ENCODE measurements around the gene CNIH2. TPM values are rescaled to one million over a fixed set of nuclear protein-coding genes. Genes with fewer than 3 reads are reported as not detected.

Gene CNIH2
- total and polyA plus RNA-seq, 9 of the 15 experiments (the other 6 are each of a cell fraction or from before 2014, with no cell fraction given), result 0.26 to 0.89 (median 0.40) TPM; not detected in 4

DNA sequence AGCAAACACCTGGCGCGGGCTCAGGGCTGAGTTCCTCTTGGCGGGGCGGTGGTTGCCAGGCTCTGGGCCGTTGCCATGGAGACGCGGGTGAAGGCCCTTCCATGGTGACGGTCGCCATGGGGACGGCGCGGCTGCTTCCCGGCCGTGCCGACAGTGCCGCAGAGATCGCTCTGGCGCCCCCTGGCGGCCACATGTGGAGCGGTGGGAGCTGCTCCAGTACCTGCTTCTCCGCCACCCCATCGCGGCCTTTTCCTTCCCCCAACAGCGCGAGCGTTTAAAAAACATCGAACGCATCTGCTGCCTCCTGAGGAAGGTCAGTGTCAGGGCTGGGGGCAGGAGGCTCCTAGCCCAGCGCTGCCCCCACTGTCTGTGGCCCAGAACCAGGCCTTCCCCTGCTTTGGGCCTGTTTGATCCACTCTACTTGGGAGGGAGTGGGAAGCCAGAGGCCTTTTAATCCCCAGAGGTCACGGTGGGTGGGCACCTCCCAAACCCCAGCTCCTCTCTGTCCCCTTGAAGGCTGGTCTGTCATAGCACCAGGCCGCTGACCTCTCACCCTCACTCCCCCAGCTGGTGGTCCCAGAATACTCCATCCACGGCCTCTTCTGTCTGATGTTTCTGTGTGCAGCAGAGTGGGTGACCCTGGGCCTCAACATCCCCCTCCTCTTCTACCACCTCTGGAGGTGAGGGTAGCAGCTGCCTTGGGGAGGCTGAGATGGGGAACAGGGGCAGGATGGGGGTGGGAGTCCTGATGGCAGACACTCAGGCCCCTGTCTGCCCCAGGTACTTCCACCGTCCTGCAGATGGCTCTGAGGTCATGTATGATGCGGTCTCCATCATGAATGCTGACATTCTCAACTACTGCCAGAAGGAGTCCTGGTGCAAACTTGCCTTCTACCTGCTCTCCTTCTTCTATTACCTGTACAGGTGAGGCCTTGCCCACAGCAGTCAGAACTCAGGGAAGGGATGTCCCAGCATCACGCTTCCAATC lies 4.8 kb downstream of the CNIH2 start (continued):
- TF ChIP-seq, protein P1, sequence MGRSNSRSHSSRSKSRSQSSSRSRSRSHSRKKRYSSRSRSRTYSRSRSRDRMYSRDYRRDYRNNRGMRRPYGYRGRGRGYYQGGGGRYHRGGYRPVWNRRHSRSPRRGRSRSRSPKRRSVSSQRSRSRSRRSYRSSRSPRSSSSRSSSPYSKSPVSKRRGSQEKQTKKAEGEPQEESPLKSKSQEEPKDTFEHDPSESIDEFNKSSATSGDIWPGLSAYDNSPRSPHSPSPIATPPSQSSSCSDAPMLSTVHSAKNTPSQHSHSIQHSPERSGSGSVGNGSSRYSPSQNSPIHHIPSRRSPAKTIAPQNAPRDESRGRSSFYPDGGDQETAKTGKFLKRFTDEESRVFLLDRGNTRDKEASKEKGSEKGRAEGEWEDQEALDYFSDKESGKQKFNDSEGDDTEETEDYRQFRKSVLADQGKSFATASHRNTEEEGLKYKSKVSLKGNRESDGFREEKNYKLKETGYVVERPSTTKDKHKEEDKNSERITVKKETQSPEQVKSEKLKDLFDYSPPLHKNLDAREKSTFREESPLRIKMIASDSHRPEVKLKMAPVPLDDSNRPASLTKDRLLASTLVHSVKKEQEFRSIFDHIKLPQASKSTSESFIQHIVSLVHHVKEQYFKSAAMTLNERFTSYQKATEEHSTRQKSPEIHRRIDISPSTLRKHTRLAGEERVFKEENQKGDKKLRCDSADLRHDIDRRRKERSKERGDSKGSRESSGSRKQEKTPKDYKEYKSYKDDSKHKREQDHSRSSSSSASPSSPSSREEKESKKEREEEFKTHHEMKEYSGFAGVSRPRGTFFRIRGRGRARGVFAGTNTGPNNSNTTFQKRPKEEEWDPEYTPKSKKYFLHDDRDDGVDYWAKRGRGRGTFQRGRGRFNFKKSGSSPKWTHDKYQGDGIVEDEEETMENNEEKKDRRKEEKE (IDR thresholded peaks at IDR 0.05; ENCODE audit: borderline replicate concordance in 1 of 2, control insufficient read depth in 1 of 2, low read depth in 2 of 2, low read length in 1 of 2), result no peak
- no peak for TF ChIP-seq ARID3B (CRISPR knock-in tag; IDR thresholded peaks at IDR 0.05; ENCODE audit: borderline replicate concordance)
- TF ChIP-seq CSDE1 (IDR thresholded peaks at IDR 0.05), result peak in 1 of 2 experiments; percentile 100; a peak in 2 of 4 replicates
- peak; percentile 77 for TF ChIP-seq GABPB1 (CRISPR knock-in tag; IDR thresholded peaks at IDR 0.05)
- no peak for TF ChIP-seq IFI16 (CRISPR knock-in tag; IDR thresholded peaks at IDR 0.05)
- no peak for TF ChIP-seq THRA (IDR thresholded peaks at IDR 0.05)
- no peak for TF ChIP-seq RUNX1 (IDR thresholded peaks at IDR 0.05; ENCODE audit: low read depth)
- TF ChIP-seq ZBTB9 (CRISPR knock-in tag; IDR thresholded peaks at IDR 0.05), result 0 out of 2 replicates have a peak, but pooled peaks have one; percentile 54
- no peak for TF ChIP-seq ZNF134 (CRISPR knock-in tag; conservative IDR thresholded peaks at IDR 0.05)
- no peak for TF ChIP-seq MED1 (CRISPR knock-in tag; IDR thresholded peaks at IDR 0.05; ENCODE audit: borderline replicate concordance)
- no peak for TF ChIP-seq ZBTB8A (IDR thresholded peaks at IDR 0.05; ENCODE audit: partially characterized antibody)
- peak; percentile 79 for TF ChIP-seq RNF2 (IDR thresholded peaks at IDR 0.05)
- TF ChIP-seq ATF4 (CRISPR knock-in tag; IDR thresholded peaks at IDR 0.05), result 0 out of 2 replicates have a peak, but pooled peaks have one; percentile 38
- TF ChIP-seq KAT2B (IDR thresholded peaks at IDR 0.05; ENCODE audit: low read depth, low read length), result no peak
- no peak for TF ChIP-seq CHD1 (IDR thresholded peaks at IDR 0.05; ENCODE audit: low read length)
- TF ChIP-seq ZFP1 (CRISPR knock-in tag; IDR thresholded peaks at IDR 0.05), result no peak

Measured in K562 (cell line).